ENCODE data around the gene TGM2.

The TGM2 gene

GRCh38 chr20:38138086-38138778, 26.8 kb downstream of the TGM2 start:
- H3K9me3 ChIP-seq = no peaks in the 10 kb centered on the region
- in situ Hi-C loops (cut with MboI; ENCODE audit: low sequenced_read_pairs) = no loop called here

GRCh38 chr20:38137441-38138037, 27.5 kb downstream of the TGM2 start:
- in situ Hi-C loops (cut with MboI; ENCODE audit: low sequenced_read_pairs) = no loop called here
- no peak for DNase-seq (ENCODE audit: low spot score in 2 of 2)
- Histone ChIP-seq H3K36me3 (replicated peaks) (no peaks in the 10 kb centered on the region), H3K4me1 (no peaks in the 10 kb centered on the region), H3K9me3 (no peaks in the 10 kb centered on the region), H3K4me3 (no peak overlapping the region), H3K27me3 (ENCODE audit: low read depth) (no peaks in the 10 kb centered on the region)

More at GRCh38 chr20:38138086-38138778, 26.8 kb downstream of the TGM2 start:
- Histone ChIP-seq H3K4me1 (no peaks in the 10 kb centered on the region), H3K36me3 (replicated peaks) (no peaks in the 10 kb centered on the region), H3K27me3 (ENCODE audit: low read depth) (no peaks in the 10 kb centered on the region), H3K4me3 (no peak overlapping the region)
- no peak for DNase-seq (ENCODE audit: low spot score in 2 of 2)

GRCh38 chr20:38136421-38137245, 28.4 kb downstream of the TGM2 start:
- Histone ChIP-seq H3K4me3 (no peak overlapping the region), H3K4me1 (no peaks in the 10 kb centered on the region), H3K36me3 (replicated peaks) (no peaks in the 10 kb centered on the region), H3K9me3 (no peaks in the 10 kb centered on the region), H3K27me3 (ENCODE audit: low read depth) (no peaks in the 10 kb centered on the region)
- DNase-seq (ENCODE audit: low spot score in 2 of 2) = no peak
- in situ Hi-C loops (cut with MboI; ENCODE audit: low sequenced_read_pairs) = no loop called here

- H3K36me3 ChIP-seq (replicated peaks) = no peaks in the 10 kb centered on the region
Observed at GRCh38 chr20:38135651-38136420, 29.2 kb downstream of the TGM2 start.

GRCh38 chr20:38135271-38135650, 29.8 kb downstream of the TGM2 start:
- Histone ChIP-seq H3K9me3 (no peaks in the 10 kb centered on the region), H3K27me3 (ENCODE audit: low read depth) (no peaks in the 10 kb centered on the region), H3K36me3 (replicated peaks) (no peaks in the 10 kb centered on the region), H3K4me1 (no peaks in the 10 kb centered on the region), H3K4me3 (no peak overlapping the region)
- DNase-seq (ENCODE audit: low spot score in 2 of 2) = no peak
- in situ Hi-C loops (cut with MboI; ENCODE audit: low sequenced_read_pairs) = no loop called here

More at GRCh38 chr20:38135651-38136420, 29.2 kb downstream of the TGM2 start:
- Histone ChIP-seq H3K4me3 (no peak overlapping the region), H3K27me3 (ENCODE audit: low read depth) (no peaks in the 10 kb centered on the region), H3K9me3 (no peaks in the 10 kb centered on the region), H3K4me1 (no peaks in the 10 kb centered on the region)
- DNase-seq (ENCODE audit: low spot score in 2 of 2) = no peak
- in situ Hi-C loops (cut with MboI; ENCODE audit: low sequenced_read_pairs) = no loop called here

GRCh38 chr20:38134427-38135270, 30.4 kb downstream of the TGM2 start:
- no peaks in the 10 kb centered on the region for H3K4me1 ChIP-seq
- DNase-seq (ENCODE audit: low spot score in 2 of 2) = no peak
- no peaks in the 10 kb centered on the region for H3K36me3 ChIP-seq (replicated peaks)
- no peaks in the 10 kb centered on the region for H3K9me3 ChIP-seq
- H3K4me3 ChIP-seq = no peak overlapping the region
- no peaks in the 10 kb centered on the region for H3K27me3 ChIP-seq (ENCODE audit: low read depth)
- in situ Hi-C loops (cut with MboI; ENCODE audit: low sequenced_read_pairs) = no loop called here

GRCh38 chr20:38133680-38134426, 31.2 kb downstream of the TGM2 start:
- no peak for DNase-seq (ENCODE audit: low spot score in 2 of 2)
- Histone ChIP-seq H3K4me3 (no peak overlapping the region), H3K4me1 (no peaks in the 10 kb centered on the region), H3K27me3 (ENCODE audit: low read depth) (no peaks in the 10 kb centered on the region), H3K36me3 (replicated peaks) (no peaks in the 10 kb centered on the region), H3K9me3 (no peaks in the 10 kb centered on the region)
- in situ Hi-C loops (cut with MboI; ENCODE audit: low sequenced_read_pairs) = no loop called here

- in situ Hi-C loops (cut with MboI; ENCODE audit: low sequenced_read_pairs) = no loop called here
- H3K27me3 ChIP-seq (ENCODE audit: low read depth) = no peaks in the 10 kb centered on the region
- no peaks in the 10 kb centered on the region for H3K4me1 ChIP-seq
Observed at GRCh38 chr20:38132910-38133501, 32.1 kb downstream of the TGM2 start.

GRCh38 chr20:38132156-38132909, 32.7 kb downstream of the TGM2 start:
- Histone ChIP-seq H3K27me3 (ENCODE audit: low read depth) (no peaks in the 10 kb centered on the region), H3K4me1 (no peaks in the 10 kb centered on the region), H3K36me3 (replicated peaks) (no peaks in the 10 kb centered on the region), H3K4me3 (no peak overlapping the region), H3K9me3 (no peaks in the 10 kb centered on the region)
- DNase-seq (ENCODE audit: low spot score in 2 of 2) = no peak
- in situ Hi-C loops (cut with MboI; ENCODE audit: low sequenced_read_pairs) = no loop called here

More at GRCh38 chr20:38132910-38133501, 32.1 kb downstream of the TGM2 start:
- Histone ChIP-seq H3K4me3 (no peak overlapping the region), H3K36me3 (replicated peaks) (no peaks in the 10 kb centered on the region), H3K9me3 (no peaks in the 10 kb centered on the region)
- no peak for DNase-seq (ENCODE audit: low spot score in 2 of 2)

- in situ Hi-C loops (cut with MboI; ENCODE audit: low sequenced_read_pairs) = no loop called here
- no peak for DNase-seq (ENCODE audit: low spot score in 2 of 2)
- Histone ChIP-seq H3K9me3 (no peaks in the 10 kb centered on the region), H3K36me3 (replicated peaks) (no peaks in the 10 kb centered on the region), H3K4me3 (no peak overlapping the region), H3K4me1 (no peaks in the 10 kb centered on the region), H3K27me3 (ENCODE audit: low read depth) (no peaks in the 10 kb centered on the region)
Observed at GRCh38 chr20:38131588-38132121, 33.4 kb downstream of the TGM2 start.

GRCh38 chr20:38130687-38131587, 34.1 kb downstream of the TGM2 start:
- Histone ChIP-seq H3K27me3 (ENCODE audit: low read depth) (no peaks in the 10 kb centered on the region), H3K9me3 (no peaks in the 10 kb centered on the region), H3K36me3 (replicated peaks) (no peaks in the 10 kb centered on the region), H3K4me3 (no peak overlapping the region), H3K4me1 (no peaks in the 10 kb centered on the region)
- in situ Hi-C loops (cut with MboI; ENCODE audit: low sequenced_read_pairs) = no loop called here
- DNase-seq (ENCODE audit: low spot score in 2 of 2) = no peak

Measured in HAP-1 (cell line).